Iris pigment epithelial cell (primary cell): ENCODE results near the gene GATA2.

Experiments used
- DNase-seq: peaks from one replicate; pipeline ENCODE4 v3.0.0-alpha.2; 2011; ENCODE audit warnings: low read depth

Gene GATA2

DNA sequence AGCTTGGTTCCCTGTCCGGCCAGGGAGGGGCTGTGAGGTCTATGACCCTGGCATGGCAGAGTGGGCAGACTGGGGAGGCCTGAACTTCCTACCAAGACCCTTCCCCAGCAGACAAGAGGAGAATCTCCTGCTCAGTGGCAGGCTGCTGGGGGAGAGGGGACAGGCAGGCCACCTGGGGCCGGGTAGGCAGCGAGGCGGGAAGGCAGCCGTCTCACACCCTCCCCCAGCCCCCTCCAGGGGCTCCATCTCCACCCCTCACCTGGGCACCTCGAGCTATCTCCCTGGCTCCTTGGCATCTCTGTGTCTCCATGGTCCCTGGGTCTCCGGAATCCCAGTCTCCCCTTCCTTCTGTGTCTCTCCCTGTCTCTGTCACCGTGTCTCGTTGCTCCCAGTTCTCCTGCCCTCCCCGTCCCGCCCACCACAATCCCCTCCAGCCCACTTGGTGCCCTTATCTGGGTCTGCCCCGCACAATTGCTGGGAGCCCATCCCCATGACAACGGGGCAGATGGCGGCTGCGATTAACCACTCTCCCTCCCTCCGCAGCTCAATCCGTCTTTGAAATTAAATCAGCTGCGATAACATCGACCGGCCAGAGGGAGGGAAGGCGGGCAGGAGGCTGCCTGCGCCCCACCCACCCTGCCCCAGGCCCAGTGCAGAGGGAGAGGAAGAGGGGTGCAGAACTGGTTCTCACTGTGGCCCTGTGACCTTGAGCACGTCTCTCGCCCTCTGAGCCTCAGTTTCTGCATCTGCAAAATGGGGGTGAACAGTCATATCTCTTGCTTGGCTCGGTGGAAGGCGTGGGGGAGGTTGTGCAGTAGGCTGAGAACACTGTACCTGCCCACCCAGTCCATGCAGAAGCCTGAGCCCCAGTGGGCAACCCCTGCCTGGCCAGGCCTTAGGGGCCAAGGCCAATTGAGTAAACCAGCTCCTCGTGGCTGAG, 36.0 kb downstream of the GATA2 start:
- DNase-seq = no peak

DNA sequence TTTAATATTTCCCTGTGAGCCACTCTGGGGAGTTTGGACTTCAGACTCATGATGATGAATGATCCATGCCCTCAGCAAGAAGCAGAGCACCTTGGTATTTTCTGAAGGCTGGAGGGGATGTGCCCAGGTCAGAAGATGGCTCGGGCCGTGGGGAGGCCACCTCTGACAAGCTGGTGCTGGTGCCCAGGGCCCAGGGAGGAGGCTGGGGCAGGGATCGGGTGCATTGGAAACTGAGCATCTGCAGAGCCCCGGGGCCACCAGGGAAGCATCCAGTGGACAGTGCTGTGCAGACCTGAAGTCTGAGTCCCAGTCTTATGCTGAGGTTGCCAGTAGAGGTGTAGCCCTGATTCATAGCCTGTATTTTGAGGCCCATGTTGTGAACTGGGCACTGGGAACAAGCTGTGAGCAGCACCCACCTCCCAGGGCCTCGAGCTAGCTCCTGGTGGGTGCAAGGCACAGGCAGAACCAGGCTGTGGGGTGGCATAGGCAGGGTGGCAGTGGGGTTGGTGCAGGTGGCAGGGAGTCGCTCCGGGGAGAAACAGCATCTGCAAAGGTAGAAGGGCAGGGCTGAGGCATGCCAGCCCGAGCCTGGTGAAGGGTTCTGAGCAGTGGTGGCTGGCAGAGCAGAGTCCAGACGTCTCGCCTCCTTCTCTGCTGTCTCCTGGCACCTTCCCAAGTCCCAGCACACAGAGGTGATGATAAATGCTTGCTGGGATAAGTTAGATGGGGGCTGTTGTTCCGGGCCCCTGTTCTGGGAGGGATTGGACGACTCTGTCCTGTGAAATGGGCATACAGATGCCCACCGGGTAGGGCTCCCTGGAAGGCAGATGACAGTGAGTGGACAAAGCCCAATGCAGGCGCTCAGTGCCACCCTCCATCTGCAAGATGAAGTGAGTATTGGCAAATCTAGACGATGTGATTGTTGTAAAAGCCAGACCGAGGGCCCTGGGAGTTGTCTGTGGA, 36.9 kb downstream of the GATA2 start:
- DNase-seq = no peak

DNA sequence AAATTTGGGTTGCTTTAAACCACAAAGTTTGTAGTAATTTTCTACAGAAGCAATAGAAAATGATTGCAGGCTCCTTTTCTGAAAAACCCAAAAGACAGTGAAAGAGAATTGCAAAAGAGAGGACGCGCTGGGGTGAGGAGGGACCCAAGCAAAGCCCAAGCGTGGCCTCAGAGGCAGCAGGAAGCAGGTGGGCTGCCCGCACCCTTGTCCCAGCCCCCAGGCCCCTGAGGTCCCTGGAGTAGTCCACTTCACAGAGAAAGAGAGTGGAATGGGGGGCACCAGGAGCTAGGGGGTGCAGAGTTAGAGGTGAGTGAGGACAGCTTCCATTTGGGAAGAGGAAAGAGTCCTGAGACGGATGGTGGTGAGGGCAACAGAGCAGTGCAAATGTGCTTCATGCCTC, 37.9 kb downstream of the GATA2 start:
- DNase-seq = no peak

DNA sequence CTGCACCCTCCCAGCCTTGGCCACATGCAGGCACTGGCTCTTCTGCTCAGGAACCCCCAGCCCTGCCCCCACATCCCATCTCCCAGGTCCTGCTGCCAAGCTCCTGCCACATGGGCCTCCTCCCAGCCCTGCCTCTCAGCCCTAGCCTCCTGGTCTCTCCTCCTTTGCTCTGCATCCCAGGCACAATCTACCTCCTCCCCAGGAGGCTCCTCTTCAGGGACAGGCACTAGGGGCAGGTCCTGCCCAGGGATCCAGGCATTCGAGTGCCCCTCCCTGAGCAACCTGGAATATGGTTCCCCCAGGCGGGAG, 38.7 kb downstream of the GATA2 start:
- DNase-seq = no peak

DNA sequence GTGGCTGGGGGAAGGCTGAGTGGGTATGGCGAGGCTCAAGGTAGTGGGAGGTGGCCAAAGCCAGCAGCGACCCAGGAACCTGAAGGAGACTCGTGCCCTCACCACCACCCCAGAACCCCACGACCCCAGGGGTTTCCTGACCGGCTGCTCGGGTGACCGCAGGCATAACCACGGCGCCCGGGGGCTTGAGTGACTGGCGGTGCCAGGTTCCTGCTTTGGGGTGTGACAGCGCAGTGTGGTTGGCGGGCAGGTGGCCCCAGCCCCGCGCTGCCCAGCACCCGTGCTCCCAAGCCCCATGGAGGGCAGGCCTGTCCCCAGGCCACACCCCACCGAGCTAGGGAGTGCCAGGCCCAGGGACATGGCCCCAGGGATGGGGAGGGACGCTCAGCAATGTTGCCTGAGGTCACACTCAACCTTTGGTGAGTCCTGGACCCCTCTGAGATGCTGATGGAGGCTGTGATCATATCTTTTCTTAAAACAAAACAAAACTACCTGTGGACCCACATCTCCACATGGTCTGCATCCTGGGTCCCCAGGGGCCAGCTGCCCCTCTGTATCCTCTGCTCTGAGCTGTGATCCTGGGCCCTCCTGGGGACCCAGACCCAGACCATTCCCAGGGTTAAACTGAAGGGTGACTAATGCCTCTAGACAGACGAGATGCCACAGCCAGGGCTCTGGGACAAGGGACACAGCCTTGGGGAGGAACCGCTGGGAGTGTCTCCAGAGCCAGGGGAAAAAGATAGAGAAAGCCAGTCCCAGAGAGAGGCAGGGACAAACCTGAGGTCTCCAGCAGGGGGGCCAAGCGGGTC, 39.3 kb downstream of the GATA2 start:
- no peak for DNase-seq

DNA sequence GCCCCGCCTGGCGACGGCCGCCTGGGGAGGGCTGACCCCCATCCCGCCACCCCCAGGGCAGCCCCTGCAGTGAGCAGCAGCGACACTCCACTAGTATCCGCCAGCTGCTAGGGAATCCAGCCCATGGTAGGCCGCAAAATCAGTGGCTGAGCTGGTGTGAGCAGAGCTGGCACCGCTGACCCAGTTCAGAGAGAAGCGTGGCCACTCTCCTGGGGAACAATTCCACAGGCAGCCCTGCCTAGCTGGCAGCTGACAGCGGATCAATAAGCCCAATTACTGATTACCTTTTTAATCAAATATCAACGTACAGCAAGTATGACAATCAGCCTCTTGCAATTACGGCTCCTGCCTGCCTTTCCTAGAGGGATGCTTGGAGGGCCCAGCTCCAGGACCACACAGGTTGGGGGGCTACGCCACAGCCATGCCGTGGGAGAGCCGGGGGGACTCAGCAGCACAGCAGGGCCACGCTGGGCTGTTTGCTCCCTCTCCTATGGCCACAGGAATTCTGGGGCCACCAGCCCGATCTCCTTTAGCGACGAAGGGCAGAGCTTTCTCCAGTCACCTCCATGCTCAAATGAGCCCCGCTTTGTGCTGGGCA, 40.2 kb downstream of the GATA2 start:
- DNase-seq = no peak

DNA sequence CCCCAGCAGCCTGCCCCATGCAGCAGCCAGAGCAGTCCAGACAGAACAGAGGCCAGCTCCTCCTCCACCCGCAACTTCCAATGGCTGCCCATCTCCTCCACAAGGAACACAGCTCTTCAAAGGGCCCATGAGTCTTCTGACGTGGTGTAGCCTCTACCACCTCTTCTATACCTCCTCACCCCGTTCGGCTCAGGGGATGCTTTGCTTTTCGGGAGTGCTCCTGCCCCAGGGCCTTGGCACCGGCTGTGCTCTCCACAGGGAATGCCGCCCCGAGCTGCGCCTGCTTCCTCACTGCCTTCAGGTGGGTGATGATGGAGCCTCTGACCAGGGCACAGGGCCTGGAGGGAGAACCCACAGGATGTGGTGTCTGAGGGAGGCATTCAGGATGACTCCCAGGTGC, 40.9 kb downstream of the GATA2 start:
- DNase-seq = no peak

DNA sequence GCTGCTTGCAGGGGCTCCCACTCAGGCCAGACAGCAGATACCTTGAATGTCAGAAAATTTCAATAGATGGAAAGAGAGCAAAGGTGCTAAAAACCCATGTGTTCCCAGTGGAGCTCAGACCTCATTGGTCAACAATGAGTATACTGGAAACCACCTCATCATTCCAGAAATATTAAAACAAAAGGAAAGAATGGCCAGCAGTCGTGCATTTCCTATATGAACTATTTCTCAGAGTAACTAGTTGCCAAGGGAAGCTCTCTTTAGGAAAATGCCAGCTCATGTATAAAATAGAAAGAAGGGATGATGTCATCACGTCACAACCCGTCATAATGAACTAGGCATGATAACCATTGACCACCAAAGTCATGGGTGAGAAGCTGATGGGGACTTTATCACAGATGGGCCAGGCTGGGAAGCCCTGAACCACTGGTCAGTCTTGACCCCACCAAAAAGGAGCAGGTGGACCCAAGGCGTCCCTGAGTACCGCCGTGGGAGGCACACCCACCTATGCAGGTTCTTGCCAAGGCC, 43.8 kb downstream of the GATA2 start:
- no peak for DNase-seq

DNA sequence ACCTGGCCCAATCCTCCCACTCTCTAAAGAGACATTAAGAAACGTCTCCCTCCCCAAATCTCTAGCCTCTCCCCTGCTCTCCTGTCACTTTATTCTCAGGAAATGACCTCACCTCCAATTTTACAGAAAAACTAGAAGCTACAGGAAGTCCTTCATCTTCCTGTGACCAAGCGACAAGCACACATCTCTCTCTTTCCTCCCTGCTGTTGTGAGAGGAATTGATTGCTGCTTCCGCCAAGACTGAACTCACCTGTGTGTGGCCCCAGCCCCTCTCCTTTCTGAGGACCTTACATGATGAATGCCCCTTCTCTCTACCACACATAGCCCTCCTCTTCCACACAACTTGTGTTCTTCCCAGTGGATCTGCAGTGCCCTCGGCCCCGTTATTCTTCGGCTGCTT, 44.5 kb downstream of the GATA2 start:
- DNase-seq = no peak

DNA sequence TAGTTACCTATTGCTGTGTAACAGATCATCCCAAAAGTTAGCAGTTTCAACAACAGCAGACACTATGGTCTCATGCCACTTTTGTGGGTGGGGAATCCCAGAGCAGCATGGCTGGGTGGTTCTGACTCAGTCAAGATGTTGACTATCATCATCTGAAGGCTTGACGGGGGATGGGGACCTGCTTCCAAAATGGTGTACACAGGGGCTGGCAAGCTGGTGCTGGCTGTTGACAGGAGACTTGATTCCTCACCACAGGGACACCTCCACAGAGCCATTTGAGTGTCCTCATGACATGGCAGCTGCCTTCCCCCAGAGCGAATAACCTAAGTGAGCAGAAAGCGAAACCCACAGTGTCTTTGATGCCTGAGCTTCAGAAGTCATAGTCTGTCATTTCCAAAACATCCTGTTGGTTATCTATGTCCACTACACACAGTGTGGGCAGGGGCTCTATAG, 45.4 kb downstream of the GATA2 start:
- no peak for DNase-seq

DNA sequence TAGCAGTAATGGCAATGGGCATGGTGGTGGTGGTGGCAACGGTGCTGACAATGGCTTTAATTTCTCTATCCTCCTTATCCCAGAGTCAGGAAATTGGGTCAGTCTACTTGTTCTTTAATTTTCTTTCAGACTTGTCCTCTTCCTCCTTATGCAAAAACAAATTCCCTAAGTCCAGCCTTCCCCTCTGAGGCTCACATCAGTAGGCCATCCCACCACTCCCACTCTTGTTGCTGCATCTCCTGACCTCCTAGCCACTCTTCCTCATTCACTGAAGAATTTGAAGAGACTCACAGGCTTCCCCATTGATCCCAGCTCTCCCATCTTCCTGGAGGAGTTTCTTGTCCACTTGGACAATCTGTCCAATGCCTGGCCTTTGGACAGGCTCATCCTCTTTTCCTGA, 46.2 kb downstream of the GATA2 start:
- no peak for DNase-seq

DNA sequence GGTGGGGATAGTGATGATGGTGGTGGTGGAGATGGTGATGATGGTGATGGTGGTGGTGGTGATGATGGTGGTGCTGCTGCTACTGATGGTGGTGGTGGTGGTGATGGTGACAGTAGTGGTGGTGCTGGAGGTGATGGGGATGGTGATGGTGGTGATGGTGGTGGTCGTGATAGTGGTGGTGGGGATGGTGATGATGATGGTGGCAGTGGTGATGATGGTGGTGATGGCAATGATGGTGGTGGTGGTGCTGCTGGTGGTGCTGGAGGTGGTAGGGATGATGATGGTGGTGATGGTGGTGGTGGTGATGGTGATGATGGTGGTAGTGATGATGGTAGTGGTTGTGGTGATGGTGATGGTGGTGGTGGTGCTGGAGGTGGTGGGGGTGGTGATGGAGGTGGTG, 47.6 kb downstream of the GATA2 start:
- DNase-seq = no peak

DNA sequence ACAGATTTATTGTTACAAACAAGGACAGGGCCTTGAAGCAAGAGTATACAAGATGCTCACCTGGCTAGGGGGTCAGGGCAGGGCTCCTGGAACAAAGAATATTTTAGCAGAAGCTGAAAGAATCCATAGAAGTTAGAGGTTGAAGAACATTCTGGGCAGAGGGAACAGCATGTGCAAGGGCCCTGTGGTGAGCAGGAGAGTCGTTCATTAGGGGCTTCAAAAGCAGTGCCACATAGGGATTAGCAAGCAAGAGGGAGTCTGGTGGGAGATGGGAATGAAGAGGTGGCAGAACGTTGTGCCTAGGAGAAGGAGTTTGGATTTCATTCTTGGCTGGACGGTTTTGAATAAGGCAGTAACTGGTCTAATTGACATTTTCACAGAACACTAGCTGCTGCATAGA, 49.2 kb downstream of the GATA2 start:
- DNase-seq = no peak

DNA sequence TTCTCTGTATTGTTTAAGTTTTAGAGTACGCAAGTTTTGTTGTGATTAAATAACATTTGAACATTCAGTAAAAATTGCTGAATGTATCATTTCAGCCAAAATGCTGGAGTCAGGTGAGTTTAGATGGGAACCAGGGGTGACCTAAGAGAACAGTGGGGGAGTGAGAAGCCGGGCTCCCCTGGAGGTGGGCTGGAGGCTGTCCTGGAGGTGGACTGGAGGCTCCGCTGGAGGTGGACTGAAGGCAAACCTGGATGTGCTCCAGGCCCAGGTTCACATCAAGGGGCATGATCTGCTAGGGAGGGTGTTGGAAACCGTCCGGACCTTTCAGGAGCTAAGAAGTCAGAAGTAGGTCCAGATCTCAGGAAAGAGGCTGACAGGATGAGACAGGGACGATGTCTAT, 50.1 kb downstream of the GATA2 start:
- DNase-seq = no peak

DNA sequence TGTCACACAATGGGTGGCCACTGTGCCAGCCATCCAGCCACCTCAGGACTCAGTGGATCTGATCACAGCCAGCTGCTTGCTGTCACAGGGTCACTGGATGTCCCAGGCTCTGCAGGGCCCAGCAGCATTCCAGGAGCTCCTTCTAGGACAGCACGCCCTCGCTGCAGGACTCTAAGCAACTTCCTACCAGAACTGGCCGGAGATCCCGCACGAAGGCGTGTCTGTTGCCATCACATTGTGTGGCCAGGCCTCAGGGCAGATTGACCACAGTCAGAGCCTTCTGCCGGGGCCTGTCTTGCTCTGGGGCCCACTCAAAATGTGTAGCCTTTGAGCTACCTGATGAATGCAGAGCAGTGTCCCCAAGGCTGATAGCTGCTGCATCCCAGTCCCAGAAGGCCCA, 50.9 kb downstream of the GATA2 start:
- no peak for DNase-seq

DNA sequence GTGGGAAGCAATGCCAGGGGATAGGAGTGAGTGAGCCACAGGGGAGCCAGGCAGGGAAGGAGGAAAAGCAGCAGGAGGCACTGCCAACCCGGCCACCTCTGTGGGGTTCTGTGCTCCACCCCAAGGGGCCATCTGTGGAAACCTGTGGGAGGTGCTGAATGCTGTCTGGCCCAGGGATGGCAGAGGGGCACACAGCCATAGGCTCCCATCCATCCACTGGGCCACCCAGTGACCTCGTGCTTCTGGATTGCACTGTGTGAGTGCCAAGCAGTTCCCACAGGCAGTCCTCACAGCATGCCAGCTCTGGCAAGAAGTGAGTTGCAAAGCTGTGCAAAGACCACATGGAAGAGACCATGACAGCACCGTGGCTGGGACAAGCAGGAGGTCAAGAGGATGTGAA, 53.8 kb downstream of the GATA2 start:
- DNase-seq = no peak

DNA sequence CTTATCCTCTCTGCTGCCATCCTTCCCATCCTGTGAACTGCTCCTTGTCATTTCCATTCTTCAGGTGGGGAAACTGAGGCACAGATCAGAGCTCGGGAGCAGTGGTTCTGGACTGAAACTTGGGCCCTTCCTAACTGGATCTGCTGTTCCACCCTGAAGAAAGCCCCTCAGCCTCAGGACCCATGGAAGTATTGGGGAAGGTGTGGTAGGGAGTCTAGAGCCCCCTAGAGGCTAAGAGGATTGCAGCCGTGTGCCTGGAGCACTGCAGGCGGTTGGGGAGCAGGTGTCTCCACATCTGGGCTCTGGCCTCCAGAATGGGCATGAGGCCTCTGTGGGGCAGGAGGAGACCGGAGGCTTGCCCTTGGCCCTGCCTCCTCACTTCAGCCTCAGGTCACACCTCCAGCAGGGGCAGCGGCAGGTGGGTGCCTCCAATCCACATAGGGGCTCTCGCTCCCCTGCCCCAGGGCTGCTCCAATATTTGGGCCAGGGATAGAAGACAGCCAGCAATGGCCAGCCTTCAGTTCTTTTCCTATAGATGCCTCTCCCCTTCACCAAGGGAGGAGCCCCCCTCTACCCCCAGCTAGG, 54.4 kb downstream of the GATA2 start:
- no peak for DNase-seq

DNA sequence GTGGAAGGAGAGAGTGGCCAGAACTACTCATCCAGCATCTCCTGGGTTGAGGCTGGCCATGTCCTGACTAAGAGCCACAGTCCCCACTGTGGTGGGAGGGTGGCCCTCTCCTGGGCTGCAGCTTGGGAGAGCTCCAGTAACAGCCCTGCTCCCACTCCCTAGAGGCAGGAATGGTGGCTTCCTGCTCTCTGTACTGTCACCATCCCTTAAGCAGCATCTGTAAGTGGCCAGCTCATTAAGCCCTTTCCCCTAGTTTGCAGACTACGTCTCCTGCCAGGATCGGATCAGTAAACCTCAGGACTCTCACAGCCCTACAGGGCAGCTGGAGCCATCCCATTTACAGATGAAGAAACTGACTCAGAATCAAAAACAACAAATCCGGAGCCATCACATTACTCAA, 56.8 kb downstream of the GATA2 start:
- DNase-seq = no peak

DNA sequence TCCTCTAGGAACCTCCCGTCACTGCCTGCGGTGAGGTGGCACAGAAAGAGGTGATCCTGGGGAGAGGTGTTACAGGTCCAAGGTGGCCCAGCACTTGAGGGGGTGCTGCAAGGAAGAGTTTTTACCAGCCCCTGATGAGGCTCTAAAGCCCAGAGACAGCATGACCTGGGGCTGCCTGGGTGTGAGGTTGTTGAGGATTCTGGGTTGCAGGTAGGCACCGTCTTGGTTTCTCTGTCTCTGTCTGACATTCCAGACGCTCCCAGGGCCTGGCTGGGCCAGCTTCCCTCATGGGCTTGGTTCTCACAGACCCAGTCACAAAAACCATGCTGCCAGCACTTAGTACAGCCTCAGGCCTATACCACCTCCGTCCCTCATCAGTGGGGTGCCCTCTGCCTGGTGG, 57.4 kb downstream of the GATA2 start:
- DNase-seq = no peak

DNA sequence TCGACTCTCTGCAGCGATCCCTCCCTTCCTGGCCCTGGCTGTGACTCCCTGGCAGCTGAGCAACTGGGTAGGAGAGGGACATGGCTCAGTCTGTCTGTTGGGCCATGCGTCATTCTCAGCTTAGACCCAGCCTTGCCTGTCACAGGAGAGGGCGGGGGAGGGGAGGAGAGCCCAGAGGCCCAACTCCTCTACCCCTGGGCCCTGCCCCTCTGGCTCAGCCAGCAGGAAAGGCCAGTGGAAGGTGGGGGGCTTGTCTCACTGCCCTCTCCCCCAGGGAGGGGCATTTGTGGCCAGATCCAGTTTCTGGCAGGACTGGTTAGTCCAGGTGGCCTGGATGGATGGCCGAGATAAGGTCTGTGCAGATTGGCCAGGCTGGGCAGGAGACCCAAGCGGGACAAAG, 57.9 kb downstream of the GATA2 start:
- DNase-seq = no peak

DNA sequence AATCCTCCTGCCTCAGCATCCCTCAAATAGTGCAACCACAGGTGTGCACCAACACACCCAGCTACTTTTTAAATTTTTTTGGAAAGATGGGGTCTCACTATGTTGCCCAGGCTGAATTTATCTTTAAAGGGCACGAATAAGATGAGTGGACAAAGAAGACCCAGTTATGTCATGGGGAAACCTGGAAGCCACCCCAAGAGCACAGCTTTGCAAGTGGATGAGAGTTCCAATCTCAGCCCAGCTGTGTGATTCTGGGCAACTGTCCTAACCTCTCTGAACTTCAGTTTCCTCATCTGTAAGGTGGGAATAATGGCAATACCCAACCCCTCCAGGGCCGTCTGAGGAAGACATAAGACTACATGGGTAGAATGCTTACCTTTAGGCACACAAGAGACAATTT, 58.5 kb downstream of the GATA2 start:
- DNase-seq = no peak
